ENCODE results near the gene SUPT3H. TPM values are rescaled to one million over a fixed set of nuclear protein-coding genes. Genes with fewer than 3 reads are reported as not detected.

SUPT3H gene
- total and polyA plus RNA-seq, 2 donors (not counting 1 experiment from before 2014, with no cell fraction given): 5.5 to 12.4 TPM

- Histone ChIP-seq H3K4me1 (ENCODE audit: control insufficient read depth in 2 of 2, insufficient read depth in 2 of 2, low read length in 2 of 2) (no peaks in the 10 kb centered on the region), H3K27me3 (replicated peaks in 1 of 4; ENCODE audit: control extremely low read depth in 1 of 4, control insufficient read depth in 3 of 4, insufficient read depth in 4 of 4, low read length in 3 of 4) (no peaks in the 10 kb centered on the region), H4K20me1 (ENCODE audit: control insufficient read depth, insufficient read depth, low read length, poor library complexity, severe bottlenecking) (no peaks in the 10 kb centered on the region), H3K4me2 (replicated peaks; ENCODE audit: low read depth, low read length, poor library complexity, severe bottlenecking) (no peak overlapping the region), H3K4me3 (ENCODE audit: control extremely low read depth in 1 of 5, extremely low read depth in 1 of 5, insufficient read depth in 1 of 5, low read depth in 2 of 5, low read length in 4 of 5) (no peak overlapping the region), H3K9ac (ENCODE audit: low read length) (no peak overlapping the region), H3K27ac (ENCODE audit: low read length in 2 of 2) (no peak overlapping the region), H3K9me3 (ENCODE audit: control extremely low read depth in 1 of 3, control insufficient read depth in 2 of 3, insufficient read depth in 1 of 3, low read length in 2 of 3) (peaks cover 0 to 1% (median 0%) of the 10 kb centered on the region in 3 donors), H2AFZ (ENCODE audit: insufficient read depth, low read depth, low read length, poor library complexity, severe bottlenecking) (no peak overlapping the region), H3K36me3 (replicated peaks in 1 of 2; ENCODE audit: control extremely low read depth in 1 of 2, control insufficient read depth in 1 of 2, extremely low read depth in 1 of 2, insufficient read depth in 2 of 2, low read length in 1 of 2) (no peaks in the 10 kb centered on the region), H3K79me2 (ENCODE audit: control insufficient read depth, insufficient read depth, low read length) (no peaks in the 10 kb centered on the region)
- Mint-ChIP-seq H3K9me3 (ENCODE audit: insufficient read depth) (peaks cover 10% of the 10 kb centered on the region), H3K4me3 (no peak overlapping the region), H3K27ac (no peak overlapping the region), H3K27me3 (no peaks in the 10 kb centered on the region), H3K4me1 (no peaks in the 10 kb centered on the region)
- ChIA-PET CTCF (no interaction called here), POLR2A (no interaction called here)
- TF ChIP-seq EZH2 (IDR thresholded peaks at IDR 0.05; ENCODE audit: borderline replicate concordance, insufficient read depth, low read depth, low read length, poor library complexity, severe bottlenecking) (no peak), CTCF (IDR thresholded peaks at IDR 0.05) (no peak)
- 100% methylated on average over 1 of the region's 4 CpGs for WGBS (ENCODE audit: insufficient coverage)
- intact Hi-C loops (cut with micrococcal nuclease): no loop called here
- ATAC-seq (ENCODE audit: low read depth) (no peak), DNase-seq (no peak)
These were observed 423.5 kb downstream of the SUPT3H start for GRCh38 chr6:44954281-44954680.

DNA sequence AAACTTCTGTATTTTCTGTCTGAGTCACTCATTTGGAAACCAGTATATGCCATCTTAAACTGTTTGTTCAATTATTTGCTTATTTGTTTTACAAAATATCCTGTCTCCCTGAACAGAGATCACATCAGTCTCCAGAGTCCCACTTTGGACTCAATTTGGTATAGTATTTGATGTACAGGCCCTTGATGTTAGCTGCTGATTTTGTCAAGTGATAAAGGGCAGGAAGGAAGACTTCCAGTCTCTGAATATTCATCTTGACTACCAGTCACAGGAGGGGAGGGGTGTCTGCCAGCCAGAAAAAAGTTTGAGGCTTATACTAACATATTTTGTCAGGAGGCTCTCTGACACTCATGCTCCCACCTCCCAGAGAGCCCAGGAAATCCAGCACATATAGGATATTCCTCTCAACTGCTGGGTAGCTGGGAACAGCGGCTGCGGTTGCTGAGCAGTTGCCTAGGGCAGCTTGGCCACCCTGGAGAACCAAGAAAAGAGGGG is 426.4 kb downstream of the SUPT3H start:
- Histone ChIP-seq H3K79me2 (ENCODE audit: control insufficient read depth, insufficient read depth, low read length) (no peaks in the 10 kb centered on the region), H3K4me1 (ENCODE audit: control insufficient read depth in 2 of 2, insufficient read depth in 2 of 2, low read length in 2 of 2) (no peaks in the 10 kb centered on the region), H3K9ac (ENCODE audit: low read length) (no peak overlapping the region), H3K27me3 (replicated peaks in 1 of 4; ENCODE audit: control extremely low read depth in 1 of 4, control insufficient read depth in 3 of 4, insufficient read depth in 4 of 4, low read length in 3 of 4) (no peaks in the 10 kb centered on the region), H3K4me2 (replicated peaks; ENCODE audit: low read depth, low read length, poor library complexity, severe bottlenecking) (no peak overlapping the region), H3K9me3 (ENCODE audit: control extremely low read depth in 1 of 3, control insufficient read depth in 2 of 3, insufficient read depth in 1 of 3, low read length in 2 of 3) (peaks cover 0 to 2% (median 1%) of the 10 kb centered on the region in 3 donors), H3K27ac (ENCODE audit: low read length in 2 of 2) (no peak overlapping the region), H2AFZ (ENCODE audit: insufficient read depth, low read depth, low read length, poor library complexity, severe bottlenecking) (no peak overlapping the region), H3K36me3 (replicated peaks in 1 of 2; ENCODE audit: control extremely low read depth in 1 of 2, control insufficient read depth in 1 of 2, extremely low read depth in 1 of 2, insufficient read depth in 2 of 2, low read length in 1 of 2) (no peaks in the 10 kb centered on the region), H3K4me3 (ENCODE audit: control extremely low read depth in 1 of 5, extremely low read depth in 1 of 5, insufficient read depth in 1 of 5, low read depth in 2 of 5, low read length in 4 of 5) (no peak overlapping the region), H4K20me1 (ENCODE audit: control insufficient read depth, insufficient read depth, low read length, poor library complexity, severe bottlenecking) (no peaks in the 10 kb centered on the region)
- CTCF ChIA-PET: no interaction called here
- no peak overlapping the region for H3K27ac Mint-ChIP-seq
- peaks cover 11% of the 10 kb centered on the region for H3K9me3 Mint-ChIP-seq (ENCODE audit: insufficient read depth)
- no peaks in the 10 kb centered on the region for H3K27me3 Mint-ChIP-seq
- ATAC-seq (ENCODE audit: low read depth) (no peak), DNase-seq (no peak)
- H3K4me1 Mint-ChIP-seq: no peaks in the 10 kb centered on the region
- POLR2A ChIA-PET: no interaction called here
- no peak for TF ChIP-seq EZH2 (IDR thresholded peaks at IDR 0.05; ENCODE audit: borderline replicate concordance, insufficient read depth, low read depth, low read length, poor library complexity, severe bottlenecking)
- no peak for TF ChIP-seq CTCF (IDR thresholded peaks at IDR 0.05)
- no peak overlapping the region for H3K4me3 Mint-ChIP-seq
- no CpG with 5 or more reads among the region's 2 CpGs for WGBS (ENCODE audit: insufficient coverage)
- intact Hi-C loops (cut with micrococcal nuclease): no loop called here

Measured in B cell (primary cell).